K562 (cell line): ENCODE results near the gene CELSR3. TPM values are rescaled to one million over a fixed set of nuclear protein-coding genes. Genes with fewer than 3 reads are reported as not detected.

Experiments used
- ARID1B ChIP-seq: fragments of 450-650 bp; IDR thresholded peaks from 2 replicates; pipeline ENCODE4 v1.6.1; 2016; ENCODE audit warnings: antibody characterized with exemption, mild to moderate bottlenecking, inconsistent platforms
- HNRNPL ChIP-seq: fragments of 200-400 bp; formaldehyde crosslinking; IDR thresholded peaks from 2 replicates; pipeline ENCODE4 v1.6.1; 2017; ENCODE audit warnings: low read depth, mild to moderate bottlenecking, low read length
- MCM5 ChIP-seq: fragments of 450-650 bp; IDR thresholded peaks from 2 replicates; pipeline ENCODE4 v1.6.1; 2016; ENCODE audit warnings: low read depth
- NFE2 ChIP-seq: IDR thresholded peaks from 2 replicates; pipeline ENCODE4 v1.6.1; 2014; ENCODE audit warnings: antibody characterized with exemption, low read depth
- PYGO2 ChIP-seq: fragments of 450-650 bp; IDR thresholded peaks from 2 replicates; pipeline ENCODE4 v1.6.1; 2016; ENCODE audit warnings: mild to moderate bottlenecking, missing genetic modification characterization, moderate library complexity, missing compliant biosample characterization
- SMARCE1 ChIP-seq: fragments of 450-650 bp; IDR thresholded peaks from 2 replicates; pipeline ENCODE4 v1.7.1; 2016; ENCODE audit warnings: mild to moderate bottlenecking
- SUPT5H ChIP-seq: fragments of 450-650 bp; IDR thresholded peaks from 2 replicates; pipeline ENCODE4 v1.6.1; 2016
- TAL1 ChIP-seq: fragments of 450-650 bp; IDR thresholded peaks from 2 replicates; pipeline ENCODE4 v1.6.1; 2016; ENCODE audit warnings: mild to moderate bottlenecking
- ZNF766 ChIP-seq: fragments of 200-800 bp; sonication (Bioruptor generic); conservative IDR thresholded peaks from 2 replicates; pipeline ENCODE4 v1.6.1; 2016; ENCODE audit warnings: missing genetic modification characterization, missing compliant biosample characterization
- polyA plus RNA-seq, 8 experiments: library from polyadenylated mRNA; depleted of rRNA in 4 of 8; stranded (reverse) in 5 of 8; unstranded in 3 of 8; fragments of >200 nt; fragmentation: Nextera tagmentation in 2 of 8; fragmentation: Illumina TruSeq in 1 of 8; extraction: Ambion mirVana in 2 of 8; extraction: Trizol in 1 of 8; gene quantifications; 2 replicates each; pipeline versions ENCODE4 v1.2.1 to v1.2.3, GENCODE V29; 2011 to 2014; ENCODE audit warnings: inconsistent platforms in 1 of 8, missing spikeins in 1 of 8
- total RNA-seq, 7 experiments: library from RNA; depleted of rRNA in 6 of 7; stranded (reverse); fragments of >200 nt in 6 of 7; fragmentation: Illumina TruSeq in 2 of 7; extraction: Trizol in 2 of 7; gene quantifications; 2 replicates each; pipeline versions ENCODE4 v1.2.1 to v1.2.3, GENCODE V29; 2011 to 2021; ENCODE audit warnings: low replicate concordance in 1 of 7
- TF ChIP-seq, protein P1 (sequence below): sonication (generic); formaldehyde crosslinking; IDR thresholded peaks from 2 replicates; pipeline ENCODE4 v1.8.0; 2022; ENCODE audit warnings: missing genetic modification reagents, mild to moderate bottlenecking, moderate library complexity, borderline replicate concordance
- TF ChIP-seq, protein P2 (sequence below): fragments of 200-600 bp; sonication (generic); IDR thresholded peaks from one replicate; pipeline ENCODE4 v1.6.1; 2012; ENCODE audit warnings: mild to moderate bottlenecking, low read depth, low read length, inconsistent platforms

CELSR3 gene
- total and polyA plus RNA-seq, 9 of the 15 experiments (the other 6 are each of a cell fraction or from before 2014, with no cell fraction given), result 0.10 to 2.7 (median 0.76) TPM

DNA sequence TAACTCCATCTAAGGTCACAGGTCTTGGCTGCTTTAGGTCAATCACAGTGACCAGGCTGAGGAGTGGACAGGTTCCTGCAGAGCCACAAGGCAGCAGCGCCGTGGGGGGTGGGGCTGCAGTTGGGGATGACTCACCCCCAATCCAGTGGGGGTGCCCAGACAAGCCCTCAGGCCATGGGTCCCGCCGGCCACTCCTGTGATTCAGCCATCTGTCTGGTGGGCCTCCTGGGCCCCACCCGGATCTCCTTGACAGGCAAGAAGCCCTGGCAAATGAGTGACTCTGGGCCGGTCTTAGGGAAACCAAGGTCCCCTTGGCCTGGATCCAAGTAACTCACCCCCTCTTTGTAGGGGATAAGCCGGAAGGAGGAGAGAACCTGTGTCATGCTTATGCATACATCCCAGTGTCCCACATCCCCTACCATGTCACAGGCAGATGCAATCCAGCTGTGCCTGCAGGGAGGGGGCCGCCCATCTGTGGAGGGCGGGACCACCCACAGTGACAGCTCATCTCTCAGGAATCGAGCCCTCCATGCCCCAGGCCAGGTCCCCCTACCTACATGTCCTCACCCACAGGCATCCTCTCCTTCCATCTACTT, 67.1 kb downstream of the CELSR3 start (continued):
- TF ChIP-seq HNRNPL (no peak), ZNF766 (CRISPR knock-in tag) (no peak), PYGO2 (tag) (no peak), ARID1B (peak; percentile 54), MCM5 (no peak), SMARCE1 (0 out of 2 replicates have a peak, but pooled peaks have one; percentile 16), NFE2 (peak; percentile 4; the same call in 1 of the 2 replicates), SUPT5H (no peak), TAL1 (no peak)
- TF ChIP-seq, protein P1, sequence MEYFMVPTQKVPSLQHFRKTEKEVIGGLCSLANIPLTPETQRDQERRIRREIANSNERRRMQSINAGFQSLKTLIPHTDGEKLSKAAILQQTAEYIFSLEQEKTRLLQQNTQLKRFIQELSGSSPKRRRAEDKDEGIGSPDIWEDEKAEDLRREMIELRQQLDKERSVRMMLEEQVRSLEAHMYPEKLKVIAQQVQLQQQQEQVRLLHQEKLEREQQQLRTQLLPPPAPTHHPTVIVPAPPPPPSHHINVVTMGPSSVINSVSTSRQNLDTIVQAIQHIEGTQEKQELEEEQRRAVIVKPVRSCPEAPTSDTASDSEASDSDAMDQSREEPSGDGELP (CRISPR knock-in tag), result peak; percentile 43; the same call in 1 of the 2 replicates
- TF ChIP-seq, protein P2, sequence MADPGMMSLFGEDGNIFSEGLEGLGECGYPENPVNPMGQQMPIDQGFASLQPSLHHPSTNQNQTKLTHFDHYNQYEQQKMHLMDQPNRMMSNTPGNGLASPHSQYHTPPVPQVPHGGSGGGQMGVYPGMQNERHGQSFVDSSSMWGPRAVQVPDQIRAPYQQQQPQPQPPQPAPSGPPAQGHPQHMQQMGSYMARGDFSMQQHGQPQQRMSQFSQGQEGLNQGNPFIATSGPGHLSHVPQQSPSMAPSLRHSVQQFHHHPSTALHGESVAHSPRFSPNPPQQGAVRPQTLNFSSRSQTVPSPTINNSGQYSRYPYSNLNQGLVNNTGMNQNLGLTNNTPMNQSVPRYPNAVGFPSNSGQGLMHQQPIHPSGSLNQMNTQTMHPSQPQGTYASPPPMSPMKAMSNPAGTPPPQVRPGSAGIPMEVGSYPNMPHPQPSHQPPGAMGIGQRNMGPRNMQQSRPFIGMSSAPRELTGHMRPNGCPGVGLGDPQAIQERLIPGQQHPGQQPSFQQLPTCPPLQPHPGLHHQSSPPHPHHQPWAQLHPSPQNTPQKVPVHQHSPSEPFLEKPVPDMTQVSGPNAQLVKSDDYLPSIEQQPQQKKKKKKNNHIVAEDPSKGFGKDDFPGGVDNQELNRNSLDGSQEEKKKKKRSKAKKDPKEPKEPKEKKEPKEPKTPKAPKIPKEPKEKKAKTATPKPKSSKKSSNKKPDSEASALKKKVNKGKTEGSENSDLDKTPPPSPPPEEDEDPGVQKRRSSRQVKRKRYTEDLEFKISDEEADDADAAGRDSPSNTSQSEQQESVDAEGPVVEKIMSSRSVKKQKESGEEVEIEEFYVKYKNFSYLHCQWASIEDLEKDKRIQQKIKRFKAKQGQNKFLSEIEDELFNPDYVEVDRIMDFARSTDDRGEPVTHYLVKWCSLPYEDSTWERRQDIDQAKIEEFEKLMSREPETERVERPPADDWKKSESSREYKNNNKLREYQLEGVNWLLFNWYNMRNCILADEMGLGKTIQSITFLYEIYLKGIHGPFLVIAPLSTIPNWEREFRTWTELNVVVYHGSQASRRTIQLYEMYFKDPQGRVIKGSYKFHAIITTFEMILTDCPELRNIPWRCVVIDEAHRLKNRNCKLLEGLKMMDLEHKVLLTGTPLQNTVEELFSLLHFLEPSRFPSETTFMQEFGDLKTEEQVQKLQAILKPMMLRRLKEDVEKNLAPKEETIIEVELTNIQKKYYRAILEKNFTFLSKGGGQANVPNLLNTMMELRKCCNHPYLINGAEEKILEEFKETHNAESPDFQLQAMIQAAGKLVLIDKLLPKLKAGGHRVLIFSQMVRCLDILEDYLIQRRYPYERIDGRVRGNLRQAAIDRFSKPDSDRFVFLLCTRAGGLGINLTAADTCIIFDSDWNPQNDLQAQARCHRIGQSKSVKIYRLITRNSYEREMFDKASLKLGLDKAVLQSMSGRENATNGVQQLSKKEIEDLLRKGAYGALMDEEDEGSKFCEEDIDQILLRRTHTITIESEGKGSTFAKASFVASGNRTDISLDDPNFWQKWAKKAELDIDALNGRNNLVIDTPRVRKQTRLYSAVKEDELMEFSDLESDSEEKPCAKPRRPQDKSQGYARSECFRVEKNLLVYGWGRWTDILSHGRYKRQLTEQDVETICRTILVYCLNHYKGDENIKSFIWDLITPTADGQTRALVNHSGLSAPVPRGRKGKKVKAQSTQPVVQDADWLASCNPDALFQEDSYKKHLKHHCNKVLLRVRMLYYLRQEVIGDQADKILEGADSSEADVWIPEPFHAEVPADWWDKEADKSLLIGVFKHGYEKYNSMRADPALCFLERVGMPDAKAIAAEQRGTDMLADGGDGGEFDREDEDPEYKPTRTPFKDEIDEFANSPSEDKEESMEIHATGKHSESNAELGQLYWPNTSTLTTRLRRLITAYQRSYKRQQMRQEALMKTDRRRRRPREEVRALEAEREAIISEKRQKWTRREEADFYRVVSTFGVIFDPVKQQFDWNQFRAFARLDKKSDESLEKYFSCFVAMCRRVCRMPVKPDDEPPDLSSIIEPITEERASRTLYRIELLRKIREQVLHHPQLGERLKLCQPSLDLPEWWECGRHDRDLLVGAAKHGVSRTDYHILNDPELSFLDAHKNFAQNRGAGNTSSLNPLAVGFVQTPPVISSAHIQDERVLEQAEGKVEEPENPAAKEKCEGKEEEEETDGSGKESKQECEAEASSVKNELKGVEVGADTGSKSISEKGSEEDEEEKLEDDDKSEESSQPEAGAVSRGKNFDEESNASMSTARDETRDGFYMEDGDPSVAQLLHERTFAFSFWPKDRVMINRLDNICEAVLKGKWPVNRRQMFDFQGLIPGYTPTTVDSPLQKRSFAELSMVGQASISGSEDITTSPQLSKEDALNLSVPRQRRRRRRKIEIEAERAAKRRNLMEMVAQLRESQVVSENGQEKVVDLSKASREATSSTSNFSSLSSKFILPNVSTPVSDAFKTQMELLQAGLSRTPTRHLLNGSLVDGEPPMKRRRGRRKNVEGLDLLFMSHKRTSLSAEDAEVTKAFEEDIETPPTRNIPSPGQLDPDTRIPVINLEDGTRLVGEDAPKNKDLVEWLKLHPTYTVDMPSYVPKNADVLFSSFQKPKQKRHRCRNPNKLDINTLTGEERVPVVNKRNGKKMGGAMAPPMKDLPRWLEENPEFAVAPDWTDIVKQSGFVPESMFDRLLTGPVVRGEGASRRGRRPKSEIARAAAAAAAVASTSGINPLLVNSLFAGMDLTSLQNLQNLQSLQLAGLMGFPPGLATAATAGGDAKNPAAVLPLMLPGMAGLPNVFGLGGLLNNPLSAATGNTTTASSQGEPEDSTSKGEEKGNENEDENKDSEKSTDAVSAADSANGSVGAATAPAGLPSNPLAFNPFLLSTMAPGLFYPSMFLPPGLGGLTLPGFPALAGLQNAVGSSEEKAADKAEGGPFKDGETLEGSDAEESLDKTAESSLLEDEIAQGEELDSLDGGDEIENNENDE, result no peak
